ENCODE measurements around the gene EPHB1.
A peak's percentile ranks its signal among the peaks of the same experiment; 100 is the strongest.

EPHB1 gene

GRCh38 chr3:134895181-134895580, 100.1 kb downstream of the EPHB1 start:
- DNase-seq, result no peak
- intact Hi-C loops (cut with DNase I), result no loop called here

GRCh38 chr3:134896141-134896540, 101.1 kb downstream of the EPHB1 start:
- no peak for DNase-seq
- intact Hi-C loops (cut with DNase I), result no loop called here

GRCh38 chr3:134896696-134897095, 101.6 kb downstream of the EPHB1 start:
- DNase-seq, result peak in 1 of 42 donors; percentile 15
- intact Hi-C loops (cut with DNase I), result no loop called here

- intact Hi-C loops (cut with DNase I), result no loop called here
- DNase-seq, result peak in 1 of 42 donors; percentile 13
Observed at GRCh38 chr3:134897391-134898141, 102.5 kb downstream of the EPHB1 start.

GRCh38 chr3:134898181-134898754, 103.2 kb downstream of the EPHB1 start:
- peak in 1 of 42 donors; percentile 9 for DNase-seq
- intact Hi-C loops (cut with DNase I), result no loop called here

- intact Hi-C loops (cut with DNase I), result no loop called here
Observed at GRCh38 chr3:134899786-134900185, 104.7 kb downstream of the EPHB1 start.

GRCh38 chr3:134900482-134900881, 105.4 kb downstream of the EPHB1 start:
- intact Hi-C loops (cut with DNase I), result no loop called here
- peak in 1 of 42 donors; percentile 25 for DNase-seq

More at GRCh38 chr3:134899786-134900185, 104.7 kb downstream of the EPHB1 start:
- DNase-seq, result peak in 1 of 42 donors; percentile 19

GRCh38 chr3:134901461-134901860, 106.4 kb downstream of the EPHB1 start:
- peak in 26 of 42 donors; percentile 17 to 73 (median 44) for DNase-seq
- intact Hi-C loops (cut with DNase I), result no loop called here

- intact Hi-C loops (cut with DNase I), result no loop called here
- DNase-seq, result peak in 1 of 42 donors; percentile 29
Observed at GRCh38 chr3:134903837-134904236, 108.8 kb downstream of the EPHB1 start.

GRCh38 chr3:134904241-134904771, 109.2 kb downstream of the EPHB1 start:
- DNase-seq, result peak in 2 of 42 donors; percentile 13 to 41
- intact Hi-C loops (cut with DNase I), result no loop called here

- intact Hi-C loops (cut with DNase I), result no loop called here
- peak in 20 of 42 donors; percentile 26 to 76 (median 46) for DNase-seq
Observed at GRCh38 chr3:134904776-134905646, 110.0 kb downstream of the EPHB1 start.

GRCh38 chr3:134905647-134905935, 110.5 kb downstream of the EPHB1 start:
- intact Hi-C loops (cut with DNase I), result no loop called here
- no peak for DNase-seq

- no peak for DNase-seq
- intact Hi-C loops (cut with DNase I), result no loop called here
Observed at GRCh38 chr3:134908271-134908670, 113.2 kb downstream of the EPHB1 start.

GRCh38 chr3:134910026-134910425, 115.0 kb downstream of the EPHB1 start:
- DNase-seq, result peak in 1 of 42 donors; percentile 4
- intact Hi-C loops (cut with DNase I), result no loop called here

- DNase-seq, result peak in 1 of 42 donors; percentile 20
- intact Hi-C loops (cut with DNase I), result no loop called here
Observed at GRCh38 chr3:134911586-134912548, 116.8 kb downstream of the EPHB1 start.

- no peak for DNase-seq
- intact Hi-C loops (cut with DNase I), result no loop called here
Observed at GRCh38 chr3:134916276-134916961, 121.4 kb downstream of the EPHB1 start.

GRCh38 chr3:134917631-134918030, 122.6 kb downstream of the EPHB1 start:
- intact Hi-C loops (cut with DNase I), result no loop called here

GRCh38 chr3:134918441-134918840, 123.4 kb downstream of the EPHB1 start:
- intact Hi-C loops (cut with DNase I), result no loop called here
- DNase-seq, result no peak

More at GRCh38 chr3:134917631-134918030, 122.6 kb downstream of the EPHB1 start:
- DNase-seq, result no peak
